Kidney epithelial cell (primary cell): Measurements from ENCODE around the gene OPRL1. TPM values are rescaled to one million over a fixed set of nuclear protein-coding genes. Genes with fewer than 3 reads are reported as not detected.
A peak's percentile ranks its signal among the peaks of the same experiment; 100 is the strongest.

ENCODE experiments used
- DNase-seq: peaks from one replicate; pipeline ENCODE4 v3.0.0-alpha.2; 2010; ENCODE audit warnings: low read depth
- H3K27me3 ChIP-seq: 2 replicates; pipeline ENCODE4 v1.6.0; 2011; ENCODE audit warnings: low read length; ENCODE audit not compliant: control insufficient read depth, insufficient read depth
- H3K36me3 ChIP-seq: 2 replicates; pipeline ENCODE4 v1.5.1; 2011; ENCODE audit warnings: low read length; ENCODE audit not compliant: control insufficient read depth, insufficient read depth
- H3K4me3 ChIP-seq: 2 replicates; pipeline ENCODE4 v1.5.1; 2011; ENCODE audit warnings: low read depth, mild to moderate bottlenecking, control low read depth, low read length
- CTCF ChIP-seq: IDR thresholded peaks from 2 replicates; pipeline ENCODE4 v1.5.1; 2011; ENCODE audit warnings: mild to moderate bottlenecking, moderate library complexity, low read length, control low read depth, inconsistent platforms; ENCODE audit not compliant: insufficient read depth, poor library complexity, severe bottlenecking
- total RNA-seq: library from RNA; depleted of rRNA; stranded (reverse); fragments of >200 nt; gene quantifications from 2 replicates; pipeline ENCODE4 v1.2.3, GENCODE V29; 2015

OPRL1 gene
- total RNA-seq, 1 donor from 2014 or later = 0.21 TPM

- H3K27me3 ChIP-seq = no peaks in the 10 kb centered on the region
- TF ChIP-seq CTCF = no peak
- peak overlapping the region; percentile 89 for H3K4me3 ChIP-seq
- H3K36me3 ChIP-seq = no peaks in the 10 kb centered on the region
- DNase-seq = no peak
Observed at GRCh38 chr20:64064145-64064698, 15.7 kb upstream of the OPRL1 start.

- no peak for DNase-seq
- H3K36me3 ChIP-seq = no peaks in the 10 kb centered on the region
- no peaks in the 10 kb centered on the region for H3K27me3 ChIP-seq
- no peak overlapping the region for H3K4me3 ChIP-seq
- TF ChIP-seq CTCF = no peak
Observed at GRCh38 chr20:64065062-64065973, 14.6 kb upstream of the OPRL1 start.

GRCh38 chr20:64065974-64066343, 13.9 kb upstream of the OPRL1 start:
- Histone ChIP-seq H3K27me3 (no peaks in the 10 kb centered on the region), H3K4me3 (no peak overlapping the region), H3K36me3 (no peaks in the 10 kb centered on the region)
- peak; percentile 74 for DNase-seq
- TF ChIP-seq CTCF = no peak

GRCh38 chr20:64067005-64067632, 12.8 kb upstream of the OPRL1 start:
- no peaks in the 10 kb centered on the region for H3K36me3 ChIP-seq
- H3K4me3 ChIP-seq = no peak overlapping the region
- no peak for DNase-seq
- TF ChIP-seq CTCF = no peak
- no peaks in the 10 kb centered on the region for H3K27me3 ChIP-seq

GRCh38 chr20:64067733-64068307, 12.1 kb upstream of the OPRL1 start:
- TF ChIP-seq CTCF = no peak
- no peak for DNase-seq
- no peaks in the 10 kb centered on the region for H3K27me3 ChIP-seq
- no peak overlapping the region for H3K4me3 ChIP-seq
- H3K36me3 ChIP-seq = no peaks in the 10 kb centered on the region
